OCI-M2 (cell line): ENCODE measurements around the gene APCDD1L.
"Not testable (repeated sequence)": the region's sequence is repeated elsewhere in the genome, so short reads cannot be mapped to it uniquely, and the experiment has no call there.

Source experiments
- DNase-seq: peaks from one replicate; lab custom pipeline; 2025; ENCODE audit not compliant: unreplicated experiment; lab: John Stamatoyannopoulos, UW

The APCDD1L gene

GRCh38 chr20:58518387-58518786 lies 3.2 kb upstream of the APCDD1L start:
- no peak for DNase-seq

DNA sequence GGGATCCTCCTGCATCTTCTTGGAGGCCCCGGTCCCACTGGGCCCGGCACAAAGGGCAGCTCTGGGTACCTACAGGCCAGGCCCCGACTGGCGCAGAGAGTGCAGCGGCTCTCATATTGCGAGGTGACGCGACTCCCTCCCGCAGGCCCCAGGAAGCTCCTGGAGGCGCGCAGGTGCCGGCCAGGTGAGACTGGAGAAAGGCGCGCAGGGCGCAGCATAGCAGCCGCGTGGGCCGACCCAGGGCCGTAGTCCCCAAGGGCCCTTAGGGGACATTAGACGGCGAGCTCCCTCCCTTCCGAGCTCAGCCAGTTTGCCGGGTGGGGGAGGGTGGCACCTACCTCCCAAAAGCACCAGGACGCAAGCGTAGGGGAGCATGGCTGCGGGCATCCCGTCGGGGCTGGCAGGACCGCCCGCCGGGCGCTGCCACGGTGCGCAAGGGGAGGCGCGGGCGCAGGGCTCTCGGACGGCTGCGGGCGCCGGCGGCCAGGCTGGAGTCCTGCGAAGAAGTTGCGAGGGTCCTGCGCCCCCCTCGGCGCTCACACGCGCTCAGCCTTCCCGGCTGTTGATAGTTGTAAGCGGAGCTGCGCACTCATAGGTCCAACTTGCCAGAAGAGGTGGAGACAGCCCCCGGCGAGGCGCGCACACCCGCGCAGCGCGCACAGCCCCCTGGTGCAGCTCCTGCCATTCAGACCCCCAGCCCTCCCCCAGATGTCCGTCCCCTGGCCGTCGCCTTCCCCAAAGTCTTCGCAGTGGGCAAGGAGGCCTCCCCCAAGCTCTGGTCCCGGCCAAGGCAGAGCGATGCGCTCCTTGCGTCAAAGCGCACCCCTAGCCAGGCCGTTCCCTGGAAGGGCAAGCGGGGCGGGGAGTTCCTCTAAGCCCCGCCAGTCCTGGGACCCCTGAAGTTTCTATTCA lies 622 bp downstream of the APCDD1L start:
- DNase-seq = no peak

DNA sequence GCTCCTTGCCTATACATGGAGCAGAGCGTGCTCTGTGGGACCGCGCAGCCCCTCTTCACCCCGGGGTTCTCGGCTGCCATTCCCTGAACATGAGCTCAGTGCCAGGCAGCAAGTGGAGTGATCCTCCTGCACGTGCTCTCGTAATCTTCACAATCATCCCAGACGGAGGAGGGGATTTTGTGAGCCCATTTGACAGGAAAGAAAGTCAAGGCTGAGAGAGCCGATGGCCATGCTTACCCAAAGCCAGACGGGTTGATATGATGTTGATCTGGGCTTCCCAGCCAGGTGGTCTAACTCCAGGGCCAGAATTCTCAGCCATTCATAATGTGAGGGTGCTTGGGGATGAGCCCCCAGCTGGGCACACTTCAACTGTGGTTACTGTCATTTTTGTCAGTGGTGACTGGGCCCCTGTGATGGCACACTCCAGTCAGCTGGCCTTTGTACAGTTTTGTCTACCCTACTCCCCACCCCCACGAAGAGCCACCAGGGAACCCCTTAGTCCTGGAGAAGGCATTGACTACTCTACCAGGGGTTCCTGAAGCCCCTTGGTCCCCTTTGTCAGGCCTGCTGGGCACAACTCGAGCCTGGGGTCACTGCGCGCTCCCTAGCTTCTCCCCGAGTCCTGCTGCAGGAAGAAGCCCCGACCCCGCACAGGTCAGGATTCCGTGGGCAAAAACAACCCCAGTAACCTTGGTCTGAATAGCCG lies 1.5 kb downstream of the APCDD1L start:
- DNase-seq = no peak

DNA sequence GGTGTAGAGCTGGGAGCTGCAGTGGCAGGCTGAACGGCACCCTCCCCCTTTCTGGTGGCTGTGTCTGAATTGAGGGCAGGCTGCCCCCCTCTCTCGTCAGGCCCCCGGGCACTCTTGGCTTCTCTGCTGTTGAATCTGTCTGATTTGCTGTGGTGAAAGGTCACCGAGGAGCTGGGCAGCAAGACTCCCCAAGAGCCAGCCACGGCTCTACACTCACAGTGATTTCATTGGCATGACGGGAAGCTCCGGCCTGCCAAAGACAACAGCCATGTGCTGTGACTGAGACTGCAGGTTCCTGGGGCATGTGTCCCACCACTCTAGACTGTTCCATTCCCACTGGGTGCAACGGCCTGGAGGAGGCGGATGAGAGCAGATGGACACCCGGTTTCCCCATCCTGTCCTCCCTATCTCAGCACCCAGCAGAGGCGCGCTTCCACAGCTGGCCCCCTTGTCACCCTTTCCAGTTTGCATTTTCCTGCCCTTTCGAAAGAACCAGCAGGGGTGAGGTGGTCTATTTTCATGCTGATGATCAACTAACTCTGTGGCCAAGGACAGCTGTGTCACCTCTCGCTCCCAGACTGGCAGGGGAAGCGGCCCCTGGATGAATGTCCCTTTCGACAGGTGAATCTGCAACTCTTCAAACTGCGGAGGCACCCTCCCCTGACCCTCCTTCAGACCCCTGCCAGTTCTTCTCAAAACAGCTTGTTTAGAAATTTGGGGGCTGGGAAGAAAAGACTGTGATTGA lies 2.2 kb downstream of the APCDD1L start:
- no peak for DNase-seq

DNA sequence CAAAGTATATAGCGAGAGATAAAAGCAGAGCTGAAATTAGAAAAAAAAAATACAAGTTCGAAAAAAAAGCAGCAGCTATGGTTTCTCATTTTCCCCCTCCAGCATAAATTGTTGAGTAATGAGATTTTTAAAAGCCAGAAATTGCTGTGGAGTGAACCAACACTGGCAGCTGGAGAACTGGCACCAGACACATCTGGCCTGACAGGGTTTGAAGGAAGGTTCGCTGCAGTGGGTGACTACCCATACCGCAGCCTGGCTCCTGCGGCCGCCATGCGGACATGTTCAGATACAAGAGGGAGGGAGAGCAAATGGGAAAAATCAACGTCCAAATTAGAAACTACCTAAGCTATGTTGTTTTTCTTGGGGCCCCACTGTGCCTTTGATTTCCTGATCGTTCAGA lies 3.3 kb downstream of the APCDD1L start:
- DNase-seq = no peak

GRCh38 chr20:58511364-58511763 lies 3.8 kb downstream of the APCDD1L start:
- no peak for DNase-seq

GRCh38 chr20:58510921-58511320 lies 4.3 kb downstream of the APCDD1L start:
- DNase-seq = no peak

DNA sequence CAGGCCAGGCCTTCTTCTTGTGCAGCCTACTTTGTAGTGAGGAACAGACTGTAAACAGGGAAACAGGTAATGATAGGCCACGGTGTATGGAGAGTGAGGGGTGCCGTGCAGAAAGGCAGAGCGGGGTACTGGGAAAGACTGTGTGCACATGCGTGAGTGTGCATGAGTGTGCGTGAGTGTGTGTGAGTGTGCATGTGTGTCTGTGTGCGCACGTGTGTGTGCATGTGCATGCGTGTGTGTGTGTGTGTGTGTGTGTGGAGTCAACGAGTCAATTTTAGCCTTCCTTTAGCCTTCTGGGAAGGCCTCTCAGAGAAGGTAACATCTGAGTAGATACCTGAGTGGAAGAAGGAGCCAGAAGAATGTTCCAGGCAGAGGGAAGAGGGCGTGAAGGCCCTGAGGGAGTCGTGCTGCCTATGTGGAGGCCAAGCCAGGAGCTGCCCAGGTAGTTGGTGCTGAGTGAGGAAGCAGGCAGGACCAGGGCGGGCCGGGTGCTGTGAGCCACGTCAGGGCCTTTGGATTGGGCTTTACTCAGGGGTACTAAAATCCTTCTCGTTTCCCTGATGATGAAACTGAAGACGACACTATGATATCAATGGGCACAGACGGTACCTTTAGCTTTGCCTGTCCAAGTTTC lies 6.3 kb downstream of the APCDD1L start:
- DNase-seq = no peak

DNA sequence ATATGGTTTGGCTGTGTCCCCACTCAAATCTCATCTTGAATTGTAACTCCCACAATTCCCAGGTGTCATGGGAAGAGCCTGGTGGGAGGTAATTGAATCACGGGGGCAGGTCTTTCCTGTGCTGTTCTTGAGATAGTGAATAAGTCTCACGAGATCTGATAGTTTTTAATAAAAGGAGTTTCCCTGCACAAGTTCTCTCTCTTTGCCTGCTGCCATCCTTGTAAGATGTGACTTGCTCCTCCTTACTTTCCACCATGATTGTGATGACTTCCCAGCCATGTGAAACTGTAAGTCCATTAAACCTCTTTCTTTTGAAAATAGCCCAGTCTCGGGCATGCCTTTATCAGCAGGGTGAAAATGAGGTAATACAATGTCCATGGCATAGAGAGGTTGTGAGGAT lies 8.2 kb downstream of the APCDD1L start:
- DNase-seq = not testable (repeated sequence)

- no peak for DNase-seq
Measured at GRCh38 chr20:58504566-58504965, 10.6 kb downstream of the APCDD1L start.

DNA sequence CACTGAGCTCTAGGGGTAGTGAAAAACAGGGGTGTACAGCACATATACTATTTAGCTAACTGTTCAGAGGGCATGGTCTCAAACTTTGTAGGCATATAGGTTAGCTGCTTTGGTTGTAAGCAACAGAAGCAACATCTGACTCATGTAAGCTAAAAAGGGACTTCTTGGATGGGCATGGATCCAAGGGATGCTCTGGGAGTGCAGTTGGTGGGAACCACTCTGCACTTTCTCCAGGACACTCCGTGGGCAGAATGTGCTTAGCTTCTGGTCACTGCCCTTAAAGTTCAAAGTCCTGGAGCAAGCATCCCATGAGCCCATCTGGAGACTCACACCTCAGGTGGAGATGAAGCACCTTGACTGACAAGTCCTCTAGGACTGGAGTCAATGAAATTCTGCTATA lies 11.5 kb downstream of the APCDD1L start:
- DNase-seq = no peak

DNA sequence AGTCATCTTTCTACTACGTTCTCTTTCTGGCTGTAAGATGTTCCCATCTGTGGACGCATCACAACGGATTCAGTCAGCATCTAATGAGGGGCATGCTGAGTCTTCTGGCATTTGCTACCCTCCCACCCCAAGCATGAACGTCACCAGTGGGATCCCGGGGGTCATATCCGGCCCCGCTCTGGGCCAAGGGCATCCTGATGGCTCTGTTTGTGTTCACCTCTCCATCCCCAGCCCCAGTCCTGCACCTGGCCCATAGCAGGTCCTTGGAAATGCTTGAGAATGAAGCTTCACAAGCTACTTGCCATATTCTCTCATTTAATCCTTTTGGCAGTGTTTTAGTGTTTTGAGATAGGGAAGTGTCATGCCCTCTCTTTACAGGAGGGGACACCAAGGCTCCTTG lies 14.9 kb downstream of the APCDD1L start:
- DNase-seq = no peak

- DNase-seq = no peak
Measured at GRCh38 chr20:58498470-58499068, 16.6 kb downstream of the APCDD1L start.

DNA sequence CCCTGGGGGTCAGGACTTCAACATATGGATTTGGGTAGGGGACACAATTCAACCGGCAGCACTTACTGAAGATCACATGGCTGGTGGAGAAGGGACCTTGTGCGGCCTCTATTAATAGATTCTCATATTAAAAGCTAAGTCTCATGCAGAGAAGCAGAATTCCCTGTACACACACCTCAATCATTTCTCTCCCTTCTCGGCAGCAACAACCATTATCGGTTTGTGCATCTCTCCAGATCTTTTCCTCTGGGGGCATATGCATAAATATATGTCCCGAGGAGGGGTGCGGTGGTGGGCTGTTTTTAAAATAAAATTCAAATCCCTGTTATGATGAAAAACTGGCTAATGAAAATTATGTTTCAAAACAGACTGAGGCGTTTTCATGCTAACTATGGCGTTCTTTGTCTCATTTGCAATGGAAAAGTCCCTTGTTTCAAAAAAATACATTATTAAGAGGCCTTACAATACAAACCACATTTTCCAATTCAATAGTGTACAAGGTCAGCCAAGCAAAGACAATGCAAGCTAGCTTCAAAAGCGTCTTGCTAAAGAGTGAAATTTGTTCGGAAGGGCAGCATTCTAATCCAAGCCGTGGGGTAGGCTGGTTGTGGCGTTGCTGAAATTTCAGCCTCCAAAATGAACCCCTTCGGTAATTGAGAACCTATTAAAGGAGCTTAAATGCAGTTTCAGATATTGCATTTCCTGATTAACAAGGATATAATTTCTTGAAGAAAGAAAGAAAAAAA lies 17.3 kb downstream of the APCDD1L start:
- no peak for DNase-seq

DNA sequence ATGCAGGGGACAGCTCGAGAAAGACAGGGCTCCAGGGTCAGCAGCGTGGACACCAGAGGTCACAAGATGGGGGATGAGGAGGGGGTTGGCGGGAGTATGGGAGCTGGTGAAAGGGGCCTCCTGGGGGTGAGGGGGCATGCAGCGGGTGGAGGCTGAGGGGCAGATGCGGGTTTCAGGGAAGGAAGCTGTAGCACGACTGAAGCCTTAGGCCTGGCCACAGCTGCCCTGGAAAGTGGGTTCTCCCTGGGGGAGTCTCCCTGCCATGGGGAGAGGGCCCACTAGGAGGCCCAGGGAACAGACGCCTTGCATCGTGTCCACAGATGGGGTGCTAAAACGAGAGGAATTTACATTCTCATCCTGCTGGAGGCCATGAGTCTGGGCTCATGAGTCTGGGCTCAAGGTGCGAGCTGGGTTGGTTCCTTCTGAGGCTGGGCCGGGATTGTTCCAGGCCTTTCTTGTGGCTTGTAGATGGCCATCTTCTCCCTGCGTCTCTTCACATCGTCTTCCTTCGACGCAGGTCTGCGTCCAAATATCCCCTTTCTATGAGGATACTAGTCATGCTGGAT lies 18.0 kb downstream of the APCDD1L start:
- no peak for DNase-seq

DNA sequence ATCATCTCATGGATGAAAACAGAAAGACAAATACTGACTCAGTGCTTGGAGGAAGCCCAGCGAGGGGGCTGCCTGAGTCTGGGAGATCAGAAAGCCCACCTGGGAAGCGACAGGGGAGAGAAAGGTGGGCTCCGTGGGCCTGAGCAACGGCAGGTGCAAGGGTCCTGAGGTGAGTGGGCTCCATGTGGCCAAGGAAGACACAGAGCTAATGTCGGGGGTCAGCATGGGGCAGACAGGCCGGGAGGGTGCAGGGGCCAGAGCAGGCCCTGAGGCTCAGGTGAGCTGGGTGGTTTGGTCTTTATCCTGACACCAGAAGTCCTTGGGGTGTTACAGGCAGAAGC lies 18.8 kb downstream of the APCDD1L start:
- no peak for DNase-seq

- no peak for DNase-seq
Measured at GRCh38 chr20:58495623-58496428, 19.4 kb downstream of the APCDD1L start.

GRCh38 chr20:58494923-58495622 lies 20.1 kb downstream of the APCDD1L start:
- no peak for DNase-seq
